Liver (tissue), 9 donors: ENCODE data around the gene KIRREL3. TPM values are rescaled to one million over a fixed set of nuclear protein-coding genes. Genes with fewer than 3 reads are reported as not detected.

Experiments used
- DNase-seq: peaks from one replicate; pipeline ENCODE4 v3.0.0-alpha.2; 2017; ENCODE audit warnings: low spot score
- H3K27ac ChIP-seq, 2 donors: one replicate each; pipeline ENCODE4 v1.7.0; 2013; ENCODE audit warnings: inconsistent platforms in 2 of 2, low read length in 2 of 2, control low read depth in 1 of 2, low read depth in 1 of 2, mild to moderate bottlenecking in 1 of 2
- H3K27me3 ChIP-seq, 4 donors: one replicate each; pipeline versions ENCODE4 v1.6.1 to v1.7.0; 2013; ENCODE audit warnings: low read length in 3 of 4, inconsistent platforms in 1 of 4, mild to moderate bottlenecking in 1 of 4, moderate library complexity in 1 of 4; ENCODE audit not compliant: control insufficient read depth in 4 of 4, insufficient read depth in 4 of 4
- H3K36me3 ChIP-seq, 4 donors: one replicate each; pipeline versions ENCODE4 v1.6.1 to v1.7.0; 2013; ENCODE audit warnings: low read length in 3 of 4, mild to moderate bottlenecking in 3 of 4, low read depth in 1 of 4, moderate library complexity in 1 of 4; ENCODE audit not compliant: control insufficient read depth in 4 of 4, insufficient read depth in 3 of 4
- H3K4me1 ChIP-seq, 4 donors: one replicate each; pipeline versions ENCODE4 v1.6.1 to v1.7.0; 2013; ENCODE audit warnings: low read length in 3 of 4, mild to moderate bottlenecking in 3 of 4, moderate library complexity in 1 of 4; ENCODE audit not compliant: control insufficient read depth in 4 of 4, insufficient read depth in 4 of 4
- H3K4me3 ChIP-seq, 3 donors: one replicate each; pipeline versions ENCODE4 v1.6.1 to v1.7.0; 2013; ENCODE audit warnings: low read length in 3 of 3, control low read depth in 1 of 3, low read depth in 1 of 3, mild to moderate bottlenecking in 1 of 3
- H3K9ac ChIP-seq, 2 donors: one replicate each; pipeline ENCODE4 v1.7.0; 2013; ENCODE audit warnings: low read length in 2 of 2, mild to moderate bottlenecking in 2 of 2, moderate library complexity in 2 of 2, control low read depth in 1 of 2, low read depth in 1 of 2
- H3K9me3 ChIP-seq, 4 donors: one replicate each; pipeline versions ENCODE4 v1.6.1 to v1.7.0; 2013; ENCODE audit warnings: low read length in 3 of 4; ENCODE audit not compliant: control insufficient read depth in 4 of 4
- ATF3 ChIP-seq: IDR thresholded peaks from 2 replicates; pipeline ENCODE4 v1.6.1; 2016; ENCODE audit warnings: antibody characterized with exemption
- CTCF ChIP-seq: fragments of 150-350 bp; IDR thresholded peaks from 2 replicates; pipeline ENCODE4 v1.5.1; 2017; ENCODE audit warnings: improper control_type of control experiment, low read depth, low read length; ENCODE audit not compliant: missing input control
- FOXA1 ChIP-seq: IDR thresholded peaks from 2 replicates; pipeline ENCODE4 v1.6.1; 2016; ENCODE audit warnings: antibody characterized with exemption
- FOXA2 ChIP-seq: IDR thresholded peaks from 2 replicates; pipeline ENCODE4 v1.6.1; 2016; ENCODE audit warnings: antibody characterized with exemption
- GABPA ChIP-seq, 2 donors: IDR thresholded peaks in 1 of 2; conservative IDR thresholded peaks in 1 of 2; 2 replicates each; pipeline ENCODE4 v1.6.1; 2016; ENCODE audit warnings: antibody characterized with exemption in 2 of 2, mild to moderate bottlenecking in 1 of 2, moderate library complexity in 1 of 2
- HNF4A ChIP-seq, 2 donors: conservative IDR thresholded peaks; 2 replicates each; pipeline ENCODE4 v1.6.1; 2016; ENCODE audit warnings: antibody characterized with exemption in 2 of 2, mild to moderate bottlenecking in 2 of 2
- HNF4G ChIP-seq: IDR thresholded peaks from 2 replicates; pipeline ENCODE4 v1.6.1; 2016; ENCODE audit warnings: antibody characterized with exemption
- JUND ChIP-seq, 2 donors: IDR thresholded peaks; 2 replicates each; pipeline ENCODE4 v1.6.1; 2016; ENCODE audit warnings: antibody characterized with exemption in 2 of 2
- NR2F2 ChIP-seq: IDR thresholded peaks from 2 replicates; pipeline ENCODE4 v1.6.1; 2016; ENCODE audit warnings: antibody characterized with exemption
- RAD21 ChIP-seq, 2 donors: IDR thresholded peaks; 2 replicates each; pipeline ENCODE4 v1.6.1; 2016; ENCODE audit warnings: antibody characterized with exemption in 2 of 2, mild to moderate bottlenecking in 2 of 2
- RXRA ChIP-seq, 2 donors: IDR thresholded peaks; 2 replicates each; pipeline ENCODE4 v1.6.1; 2017 to 2018; ENCODE audit warnings: antibody characterized with exemption in 2 of 2, mild to moderate bottlenecking in 1 of 2
- SP1 ChIP-seq: IDR thresholded peaks from 2 replicates; pipeline ENCODE4 v1.6.1; 2018; ENCODE audit warnings: antibody characterized with exemption, mild to moderate bottlenecking
- TAF1 ChIP-seq: conservative IDR thresholded peaks from 2 replicates; pipeline ENCODE4 v1.6.1; 2016; ENCODE audit warnings: antibody characterized with exemption, mild to moderate bottlenecking
- YY1 ChIP-seq: IDR thresholded peaks from 2 replicates; pipeline ENCODE4 v1.6.1; 2016; ENCODE audit warnings: antibody characterized with exemption, mild to moderate bottlenecking
- WGBS: extraction: QIAGEN DNeasy Blood & Tissue Kit; methylation state at CpG from one replicate; pipeline ENCODE4 v1.1.7; 2013; 5-methylcytosine and 5-hydroxymethylcytosine counted together
- polyA plus RNA-seq, 2 donors: library from polyadenylated mRNA; stranded (reverse) in 1 of 2; unstranded in 1 of 2; fragments of 200-250 nt in 1 of 2; fragments of >200 nt in 1 of 2; fragmentation: Nextera tagmentation in 1 of 2; extraction: Ambion mirVana in 1 of 2; gene quantifications; one replicate each; pipeline versions ENCODE4 v1.2.1 to v1.2.3, GENCODE V29; 2013 to 2015
- total RNA-seq, 2 donors: library from RNA; depleted of rRNA; stranded (reverse); fragments of >200 nt; gene quantifications; one replicate each; pipeline ENCODE4 v1.2.3, GENCODE V29; 2014
- TF ChIP-seq, protein P1 (sequence below): IDR thresholded peaks from 2 replicates; pipeline ENCODE4 v1.6.1; 2016; ENCODE audit warnings: antibody characterized with exemption, mild to moderate bottlenecking
- TF ChIP-seq, protein P2 (sequence below): IDR thresholded peaks from 2 replicates; pipeline ENCODE4 v1.6.1; 2016; ENCODE audit warnings: antibody characterized with exemption
- TF ChIP-seq, protein P3 (sequence below): IDR thresholded peaks from 2 replicates; pipeline ENCODE4 v1.6.1; 2016; ENCODE audit warnings: antibody characterized with exemption
- donor health status: healthy.
- donor health status: healthy.
- donor health status: healthy.
- donor health status: healthy.
- donor health status: healthy.

The KIRREL3 gene
- total and polyA plus RNA-seq, 4 donors = 0.03 to 0.29 (median 0.08) TPM; not detected in 1

DNA sequence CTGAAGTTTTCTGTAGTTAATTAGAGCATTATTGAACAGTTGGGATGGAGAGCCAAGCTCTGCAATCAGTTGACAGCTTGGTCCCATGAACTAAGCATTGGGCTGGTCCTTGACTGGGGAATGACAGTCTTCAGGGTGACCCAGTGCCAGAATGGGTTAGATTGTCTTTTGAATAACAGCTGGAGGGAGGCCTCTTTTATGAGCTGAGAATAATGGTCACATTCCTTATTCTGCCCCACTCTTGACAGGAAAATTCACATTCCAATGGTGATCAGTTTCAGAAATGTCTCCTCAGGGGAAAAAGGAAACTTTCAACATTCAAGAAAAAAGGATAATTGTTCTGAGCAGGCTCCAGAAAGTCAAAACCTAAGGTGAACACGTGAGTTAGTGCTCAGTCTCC lies 113.9 kb downstream of the KIRREL3 start:
- no peak for TF ChIP-seq YY1
- no peak for TF ChIP-seq HNF4G
- no peak for TF ChIP-seq TAF1
- TF ChIP-seq CTCF = no peak
- TF ChIP-seq GABPA (IDR thresholded peaks at IDR 0.05 in 1 of 2, conservative IDR thresholded peaks at IDR 0.05 in 1 of 2) = no peak
- no peak for TF ChIP-seq RXRA (IDR thresholded peaks at IDR 0.05)
- TF ChIP-seq JUND (IDR thresholded peaks at IDR 0.05) = no peak
- TF ChIP-seq, protein P1, sequence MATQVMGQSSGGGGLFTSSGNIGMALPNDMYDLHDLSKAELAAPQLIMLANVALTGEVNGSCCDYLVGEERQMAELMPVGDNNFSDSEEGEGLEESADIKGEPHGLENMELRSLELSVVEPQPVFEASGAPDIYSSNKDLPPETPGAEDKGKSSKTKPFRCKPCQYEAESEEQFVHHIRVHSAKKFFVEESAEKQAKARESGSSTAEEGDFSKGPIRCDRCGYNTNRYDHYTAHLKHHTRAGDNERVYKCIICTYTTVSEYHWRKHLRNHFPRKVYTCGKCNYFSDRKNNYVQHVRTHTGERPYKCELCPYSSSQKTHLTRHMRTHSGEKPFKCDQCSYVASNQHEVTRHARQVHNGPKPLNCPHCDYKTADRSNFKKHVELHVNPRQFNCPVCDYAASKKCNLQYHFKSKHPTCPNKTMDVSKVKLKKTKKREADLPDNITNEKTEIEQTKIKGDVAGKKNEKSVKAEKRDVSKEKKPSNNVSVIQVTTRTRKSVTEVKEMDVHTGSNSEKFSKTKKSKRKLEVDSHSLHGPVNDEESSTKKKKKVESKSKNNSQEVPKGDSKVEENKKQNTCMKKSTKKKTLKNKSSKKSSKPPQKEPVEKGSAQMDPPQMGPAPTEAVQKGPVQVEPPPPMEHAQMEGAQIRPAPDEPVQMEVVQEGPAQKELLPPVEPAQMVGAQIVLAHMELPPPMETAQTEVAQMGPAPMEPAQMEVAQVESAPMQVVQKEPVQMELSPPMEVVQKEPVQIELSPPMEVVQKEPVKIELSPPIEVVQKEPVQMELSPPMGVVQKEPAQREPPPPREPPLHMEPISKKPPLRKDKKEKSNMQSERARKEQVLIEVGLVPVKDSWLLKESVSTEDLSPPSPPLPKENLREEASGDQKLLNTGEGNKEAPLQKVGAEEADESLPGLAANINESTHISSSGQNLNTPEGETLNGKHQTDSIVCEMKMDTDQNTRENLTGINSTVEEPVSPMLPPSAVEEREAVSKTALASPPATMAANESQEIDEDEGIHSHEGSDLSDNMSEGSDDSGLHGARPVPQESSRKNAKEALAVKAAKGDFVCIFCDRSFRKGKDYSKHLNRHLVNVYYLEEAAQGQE = no peak
- no peak for TF ChIP-seq FOXA1
- TF ChIP-seq, protein P2, sequence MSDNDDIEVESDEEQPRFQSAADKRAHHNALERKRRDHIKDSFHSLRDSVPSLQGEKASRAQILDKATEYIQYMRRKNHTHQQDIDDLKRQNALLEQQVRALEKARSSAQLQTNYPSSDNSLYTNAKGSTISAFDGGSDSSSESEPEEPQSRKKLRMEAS = no peak
- TF ChIP-seq HNF4A (conservative IDR thresholded peaks at IDR 0.05) = no peak
- TF ChIP-seq SP1 = no peak
- TF ChIP-seq, protein P3, sequence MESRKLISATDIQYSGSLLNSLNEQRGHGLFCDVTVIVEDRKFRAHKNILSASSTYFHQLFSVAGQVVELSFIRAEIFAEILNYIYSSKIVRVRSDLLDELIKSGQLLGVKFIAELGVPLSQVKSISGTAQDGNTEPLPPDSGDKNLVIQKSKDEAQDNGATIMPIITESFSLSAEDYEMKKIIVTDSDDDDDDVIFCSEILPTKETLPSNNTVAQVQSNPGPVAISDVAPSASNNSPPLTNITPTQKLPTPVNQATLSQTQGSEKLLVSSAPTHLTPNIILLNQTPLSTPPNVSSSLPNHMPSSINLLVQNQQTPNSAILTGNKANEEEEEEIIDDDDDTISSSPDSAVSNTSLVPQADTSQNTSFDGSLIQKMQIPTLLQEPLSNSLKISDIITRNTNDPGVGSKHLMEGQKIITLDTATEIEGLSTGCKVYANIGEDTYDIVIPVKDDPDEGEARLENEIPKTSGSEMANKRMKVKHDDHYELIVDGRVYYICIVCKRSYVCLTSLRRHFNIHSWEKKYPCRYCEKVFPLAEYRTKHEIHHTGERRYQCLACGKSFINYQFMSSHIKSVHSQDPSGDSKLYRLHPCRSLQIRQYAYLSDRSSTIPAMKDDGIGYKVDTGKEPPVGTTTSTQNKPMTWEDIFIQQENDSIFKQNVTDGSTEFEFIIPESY = no peak
- TF ChIP-seq FOXA2 = no peak
- no peak for TF ChIP-seq NR2F2
- no peak for TF ChIP-seq ATF3
- 64% methylated on average over 1 of the region's 1 CpG for WGBS
- no peak overlapping the region for H3K4me3 ChIP-seq
- no peaks in the 10 kb centered on the region for H3K27me3 ChIP-seq
- no peak overlapping the region for H3K9ac ChIP-seq
- no peaks in the 10 kb centered on the region for H3K4me1 ChIP-seq
- H3K9me3 ChIP-seq = no peaks in the 10 kb centered on the region
- no peak overlapping the region for H3K27ac ChIP-seq
- no peaks in the 10 kb centered on the region for H3K36me3 ChIP-seq
- DNase-seq = no peak

DNA sequence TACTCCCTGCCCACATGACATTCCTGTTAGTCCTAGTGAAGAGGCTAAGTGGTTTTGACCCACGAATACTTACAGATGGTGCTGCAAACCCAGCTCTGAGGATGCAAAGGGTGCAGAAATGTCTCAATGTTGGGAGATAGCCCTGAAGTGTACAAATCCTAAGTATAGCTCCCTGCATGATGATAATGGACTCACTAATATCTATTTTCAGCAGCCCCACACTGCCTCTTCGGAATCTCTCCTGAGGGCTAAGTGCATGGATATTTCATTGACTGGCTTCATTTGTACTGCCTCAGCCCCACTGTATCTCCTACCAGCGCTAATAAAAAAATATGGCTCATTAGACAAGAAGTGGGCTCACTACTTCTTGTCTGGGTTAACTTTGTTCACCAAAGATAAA lies 114.5 kb downstream of the KIRREL3 start:
- Histone ChIP-seq H3K27ac (no peak overlapping the region), H3K27me3 (no peaks in the 10 kb centered on the region), H3K9me3 (no peaks in the 10 kb centered on the region), H3K4me3 (no peak overlapping the region), H3K36me3 (no peaks in the 10 kb centered on the region), H3K9ac (no peak overlapping the region), H3K4me1 (no peaks in the 10 kb centered on the region)
- no peak for DNase-seq
- TF ChIP-seq GABPA (IDR thresholded peaks at IDR 0.05 in 1 of 2, conservative IDR thresholded peaks at IDR 0.05 in 1 of 2) (no peak), RAD21 (IDR thresholded peaks at IDR 0.05) (no peak), RXRA (IDR thresholded peaks at IDR 0.05) (no peak), ATF3 (no peak)
- TF ChIP-seq, protein P2 = no peak
- WGBS = 85% methylated on average over 3 of the region's 3 CpGs
